ENCODE measurements around the gene KATNAL1.
"Not testable (repeated sequence)": the region's sequence is repeated elsewhere in the genome, so short reads cannot be mapped to it uniquely, and the experiment has no call there.

KATNAL1 gene

DNA sequence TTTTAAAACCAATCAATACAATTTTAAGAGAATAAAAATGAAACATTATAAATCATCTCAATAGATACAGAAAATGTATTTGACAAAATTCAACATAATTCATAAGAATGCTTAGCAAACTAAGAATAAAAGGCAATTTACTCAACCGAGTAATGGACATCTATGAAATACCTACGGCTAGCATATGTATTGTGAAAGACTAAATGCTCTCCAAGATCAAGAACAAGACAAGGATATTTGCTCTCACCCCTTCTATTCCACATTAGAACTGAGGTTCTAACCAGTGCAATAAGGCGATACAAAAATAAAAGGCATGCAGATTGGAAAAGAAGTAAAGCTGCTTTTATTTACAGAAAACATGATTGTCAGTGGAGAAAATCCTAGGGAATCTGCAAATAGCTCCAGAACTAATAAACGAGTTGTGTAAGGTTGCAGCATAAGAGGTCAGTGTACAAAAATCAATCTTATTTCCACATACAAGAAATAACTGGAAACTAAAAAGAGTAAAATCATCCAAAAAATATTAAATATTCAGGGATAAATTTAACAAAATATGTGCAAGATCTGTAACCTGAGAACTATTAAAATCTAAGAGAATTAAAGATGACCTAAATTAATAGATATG lies 16.4 kb downstream of the KATNAL1 start:
- DNase-seq: no peak

GRCh38 chr13:30289533-30289932 lies 17.8 kb downstream of the KATNAL1 start:
- no peak for DNase-seq

- DNase-seq: not testable (repeated sequence)
Measured at GRCh38 chr13:30286059-30286458, 21.3 kb downstream of the KATNAL1 start.

DNA sequence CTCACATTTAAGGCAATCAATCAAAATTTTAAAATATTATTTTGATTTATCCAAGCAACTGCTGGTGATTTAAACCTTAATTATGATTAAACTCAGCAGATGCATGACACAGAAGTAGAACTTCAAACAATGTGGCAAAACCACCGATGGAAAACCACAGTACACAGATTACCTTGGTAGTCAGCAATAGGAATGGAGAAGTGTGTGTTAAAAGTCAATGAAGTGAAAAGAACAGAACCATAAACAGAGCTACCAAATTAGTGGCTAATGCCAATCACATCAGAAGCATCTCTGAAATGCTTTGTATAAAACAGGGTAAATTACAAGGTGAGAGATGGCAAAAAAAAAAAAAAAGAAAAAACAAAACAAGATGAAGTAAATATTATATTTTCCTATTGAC lies 31.2 kb downstream of the KATNAL1 start:
- no peak for DNase-seq

GRCh38 chr13:30274083-30274482 lies 33.3 kb downstream of the KATNAL1 start:
- DNase-seq: no peak

- not testable (repeated sequence) for DNase-seq
Measured at GRCh38 chr13:30270035-30270434, 37.3 kb downstream of the KATNAL1 start.

DNA sequence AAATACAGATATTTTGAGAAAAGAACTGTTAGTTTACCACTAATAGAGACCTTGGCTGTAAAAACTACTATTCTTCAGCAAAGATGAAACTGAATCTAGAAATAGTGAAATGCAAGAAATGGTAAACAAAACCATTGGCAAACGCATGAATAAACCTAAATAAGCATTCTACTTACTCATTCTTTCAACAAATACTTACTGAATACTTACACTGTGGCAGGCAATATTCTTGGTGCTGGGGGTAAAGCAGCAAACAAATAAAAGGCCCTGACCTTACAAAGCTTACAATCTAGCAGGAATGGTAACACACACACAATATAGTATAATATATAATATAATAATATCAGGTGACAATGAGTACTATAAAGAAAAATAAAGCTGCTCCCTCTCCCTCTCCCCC lies 38.7 kb downstream of the KATNAL1 start:
- DNase-seq: no peak

- DNase-seq: no peak
Measured at GRCh38 chr13:30266756-30267155, 40.6 kb downstream of the KATNAL1 start.

DNA sequence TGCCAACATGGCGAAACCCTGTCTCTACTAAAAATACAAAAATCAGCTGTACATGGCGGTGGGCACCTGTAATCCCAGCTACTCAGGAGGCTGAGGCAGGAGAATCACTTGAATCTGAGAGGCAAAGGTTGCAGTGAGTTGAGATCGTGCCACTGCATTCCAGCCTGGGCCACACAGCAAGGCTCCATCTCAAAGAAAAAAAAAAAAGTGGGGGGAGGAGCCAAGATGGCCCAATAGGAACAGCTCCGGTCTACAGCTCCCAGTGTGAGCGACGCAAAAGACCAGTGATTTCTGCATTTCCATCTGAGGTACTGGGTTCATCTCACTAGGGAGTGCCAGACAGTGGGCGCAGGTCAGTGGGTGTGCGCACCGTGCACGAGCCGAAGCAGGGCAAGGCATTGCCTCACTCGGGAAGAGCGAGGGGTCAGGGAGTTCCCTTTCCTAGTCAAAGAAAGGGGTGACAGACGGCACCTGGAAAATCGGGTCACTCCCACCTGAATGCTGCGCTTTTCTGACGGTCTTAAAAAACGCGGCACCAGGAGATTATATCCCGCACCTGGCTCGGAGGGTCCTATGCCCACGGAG lies 48.1 kb downstream of the KATNAL1 start:
- DNase-seq: not testable (repeated sequence)

DNA sequence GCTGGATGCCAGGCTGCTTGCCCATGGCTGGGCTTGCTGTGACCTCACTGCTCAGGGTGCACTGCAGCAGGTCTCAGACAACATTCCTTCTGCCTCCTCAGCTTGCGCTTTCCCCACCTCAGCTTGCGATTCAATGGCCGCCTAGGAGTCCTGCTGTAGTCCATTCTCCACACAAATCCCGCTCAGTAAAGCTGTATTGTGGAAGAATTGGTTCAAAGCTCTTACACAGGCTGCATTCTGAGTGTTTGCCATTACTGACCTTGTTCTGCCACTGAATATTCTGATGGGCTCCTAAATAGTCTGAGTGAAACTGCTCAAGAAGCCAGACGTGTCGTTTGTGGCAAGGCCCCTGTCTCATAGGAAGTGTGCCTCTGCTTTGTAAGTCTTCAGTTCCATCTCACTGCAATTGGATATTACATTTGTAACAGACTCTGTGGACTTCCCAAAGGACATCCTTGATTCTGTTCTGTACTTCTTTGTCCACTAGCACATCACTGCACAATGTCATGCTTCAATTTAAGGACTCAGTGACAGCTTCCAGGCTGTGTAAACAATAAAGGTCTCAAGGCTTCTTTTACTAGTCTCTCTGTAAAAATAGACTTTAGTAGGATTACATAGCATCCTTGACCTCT lies 49.8 kb downstream of the KATNAL1 start:
- no peak for DNase-seq

- no peak for DNase-seq
Measured at GRCh38 chr13:30256713-30257467, 50.5 kb downstream of the KATNAL1 start.

GRCh38 chr13:30255696-30256095 lies 51.7 kb downstream of the KATNAL1 start:
- no peak for DNase-seq

GRCh38 chr13:30253830-30254229 lies 53.5 kb downstream of the KATNAL1 start:
- no peak for DNase-seq

DNA sequence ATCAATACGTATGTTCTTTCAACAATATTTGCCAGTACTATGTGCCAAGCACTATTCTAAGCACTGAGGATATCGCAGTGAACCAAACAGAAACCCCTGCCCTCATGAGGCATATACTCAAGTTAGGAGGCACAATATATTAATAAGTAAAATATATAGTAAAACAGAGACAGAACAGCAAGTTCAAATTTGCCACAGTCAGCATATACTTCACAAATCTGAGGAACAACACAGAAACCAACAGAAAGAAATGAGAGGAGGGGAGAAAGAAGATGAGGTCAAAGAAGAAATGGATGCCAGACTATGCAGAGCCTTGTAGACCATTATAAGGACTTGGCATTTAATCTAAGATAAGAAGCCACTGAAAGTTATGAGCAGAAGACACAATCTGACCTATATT lies 59.9 kb downstream of the KATNAL1 start:
- DNase-seq: no peak

GRCh38 chr13:30241532-30241931 lies 65.8 kb downstream of the KATNAL1 start:
- no peak for DNase-seq

- no peak for DNase-seq
Measured at GRCh38 chr13:30240608-30241007, 66.7 kb downstream of the KATNAL1 start.

GRCh38 chr13:30235216-30235615 lies 72.1 kb downstream of the KATNAL1 start:
- no peak for DNase-seq

- no peak for DNase-seq
Measured at GRCh38 chr13:30234619-30235162, 72.7 kb downstream of the KATNAL1 start.

- no peak for DNase-seq
Measured at GRCh38 chr13:30224732-30225131, 82.6 kb downstream of the KATNAL1 start.

DNA sequence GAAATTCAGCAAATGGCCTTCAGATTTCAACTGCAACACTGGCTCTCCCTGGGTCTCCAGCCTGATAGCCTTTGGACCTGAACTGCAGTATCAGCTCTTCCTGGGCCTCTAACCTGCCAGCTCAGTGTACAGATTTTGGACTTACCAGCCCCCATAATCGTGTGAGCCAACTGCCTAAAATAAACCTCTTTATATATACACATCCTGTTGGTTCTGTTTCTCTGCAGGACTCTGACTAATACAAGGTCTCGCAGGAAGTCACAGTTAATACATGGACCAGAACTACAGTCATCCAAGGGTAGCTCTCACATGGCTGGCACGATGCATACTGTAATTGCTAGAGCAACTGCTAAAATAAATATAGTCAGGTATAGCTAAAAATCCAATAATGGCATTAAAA lies 85.1 kb downstream of the KATNAL1 start:
- DNase-seq: no peak

- no peak for DNase-seq
Measured at GRCh38 chr13:30216111-30216510, 91.2 kb downstream of the KATNAL1 start.

GRCh38 chr13:30212256-30212655 lies 95.1 kb downstream of the KATNAL1 start:
- no peak for DNase-seq

DNA sequence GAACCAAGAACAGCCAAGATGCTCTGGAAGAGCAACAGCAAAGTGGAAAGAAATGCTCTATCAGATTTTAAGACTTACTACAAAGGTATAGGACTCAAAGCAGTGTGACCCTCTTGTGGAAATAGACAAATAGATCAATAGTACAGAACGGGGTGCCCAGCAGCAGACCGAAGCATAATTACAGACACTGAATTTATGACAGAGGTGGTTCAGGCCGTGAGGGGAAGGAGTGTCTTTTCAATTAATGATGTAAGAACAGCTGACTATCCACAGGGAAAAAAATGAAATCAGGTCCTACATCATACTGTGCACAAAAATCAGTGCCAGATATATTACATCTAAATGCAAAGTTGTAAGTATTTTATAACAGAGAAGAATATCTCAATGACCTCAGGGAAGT lies 95.6 kb downstream of the KATNAL1 start:
- DNase-seq: no peak

DNA sequence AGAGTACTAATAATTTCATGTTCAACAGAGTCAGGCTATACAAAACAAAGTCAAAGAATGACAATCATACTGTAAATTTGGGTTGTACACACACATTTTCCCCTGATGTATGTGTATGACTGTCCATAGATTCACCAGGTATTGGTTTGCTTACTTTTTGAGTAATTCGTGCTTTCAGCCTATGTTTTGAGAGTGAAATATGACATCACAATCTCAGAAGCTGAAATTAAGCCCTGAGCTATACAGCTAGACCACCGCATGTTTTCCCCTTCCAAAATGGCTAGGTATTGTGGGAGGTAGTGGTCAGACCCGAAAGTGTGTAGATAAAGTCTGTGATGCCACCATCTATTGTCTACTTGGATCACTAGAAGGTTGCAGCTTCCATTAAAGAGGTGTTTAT lies 102.8 kb downstream of the KATNAL1 start:
- no peak for DNase-seq
